Mesendoderm (in vitro differentiated cells): ENCODE measurements around the gene ATP1A4.

Experiments used
- DNase-seq: peaks from one replicate; pipeline ENCODE4 v3.0.0; 2013
- H2AK5ac ChIP-seq: 2 replicates; pipeline ENCODE4 v1.6.1; 2013; ENCODE audit warnings: low read length, inconsistent platforms
- H2BK120ac ChIP-seq: 2 replicates; pipeline ENCODE4 v1.6.1; 2013; ENCODE audit warnings: low read depth, mild to moderate bottlenecking, low read length, moderate library complexity, mixed read lengths
- H2BK15ac ChIP-seq: replicated peaks from 2 replicates; pipeline ENCODE4 v1.6.1; 2013; ENCODE audit warnings: low read depth, mild to moderate bottlenecking, moderate library complexity
- H2BK5ac ChIP-seq: 2 replicates; pipeline ENCODE4 v1.6.1; 2013; ENCODE audit warnings: low read length, inconsistent platforms
- H3K18ac ChIP-seq: 2 replicates; pipeline ENCODE4 v1.6.1; 2013; ENCODE audit warnings: mild to moderate bottlenecking, low read length, mixed read lengths
- H3K23ac ChIP-seq: one replicate; pipeline ENCODE4 v1.6.1; 2013; ENCODE audit warnings: low read length
- H3K27ac ChIP-seq: 2 replicates; pipeline ENCODE4 v1.5.1; 2013; ENCODE audit warnings: low read depth, mild to moderate bottlenecking, inconsistent platforms, low read length, moderate library complexity
- H3K27me3 ChIP-seq: 2 replicates; pipeline ENCODE4 v1.6.1; 2013; ENCODE audit warnings: low read length, control low read depth, mild to moderate bottlenecking, inconsistent platforms; ENCODE audit not compliant: insufficient read depth, poor library complexity
- H3K36me3 ChIP-seq: 2 replicates; pipeline ENCODE4 v1.6.1; 2013; ENCODE audit warnings: low read length, inconsistent platforms; ENCODE audit not compliant: control insufficient read depth, insufficient read depth
- H3K4ac ChIP-seq: one replicate; pipeline ENCODE4 v1.6.1; 2013; ENCODE audit warnings: low read depth, mild to moderate bottlenecking, low read length, moderate library complexity
- H3K4me1 ChIP-seq: 2 replicates; pipeline ENCODE4 v1.6.1; 2013; ENCODE audit warnings: low read depth, low read length, inconsistent platforms; ENCODE audit not compliant: control insufficient read depth
- H3K4me2 ChIP-seq: 2 replicates; pipeline ENCODE4 v1.6.1; 2013; ENCODE audit warnings: low read length
- H3K4me3 ChIP-seq: 2 replicates; pipeline ENCODE4 v1.5.1; 2013; ENCODE audit warnings: mild to moderate bottlenecking, low read length
- H3K56ac ChIP-seq: one replicate; pipeline ENCODE4 v1.6.1; 2013; ENCODE audit warnings: low read length
- H3K79me1 ChIP-seq: 2 replicates; pipeline ENCODE4 v1.6.1; 2013; ENCODE audit warnings: low read length, inconsistent platforms
- H3K79me2 ChIP-seq: 2 replicates; pipeline ENCODE4 v1.6.1; 2013; ENCODE audit warnings: mild to moderate bottlenecking, low read length; ENCODE audit not compliant: control insufficient read depth, insufficient read depth
- H3K9ac ChIP-seq: 2 replicates; pipeline ENCODE4 v1.6.1; 2013; ENCODE audit warnings: low read length, inconsistent platforms
- H4K5ac ChIP-seq: one replicate; pipeline ENCODE4 v1.6.1; 2013; ENCODE audit warnings: low read length
- H4K8ac ChIP-seq: one replicate; pipeline ENCODE4 v1.6.1; 2013; ENCODE audit warnings: low read depth, mild to moderate bottlenecking, control low read depth, low read length, moderate library complexity
- WGBS: extraction: QIAGEN DNeasy Blood & Tissue Kit; methylation state at CpG from one replicate; pipeline ENCODE4 v1.1.7; 2013; ENCODE audit warnings: low lambda C conversion rate, missing lambda C conversion rate; ENCODE audit not compliant: insufficient coverage; ENCODE audit errors: extremely low coverage; 5-methylcytosine and 5-hydroxymethylcytosine counted together

The ATP1A4 gene

GRCh38 chr1:160129558-160129957, 21.8 kb upstream of the ATP1A4 start:
- Histone ChIP-seq H2AK5ac (no peak overlapping the region), H3K36me3 (no peaks in the 10 kb centered on the region), H2BK120ac (no peak overlapping the region), H3K23ac (no peak overlapping the region), H3K4me1 (no peaks in the 10 kb centered on the region), H2BK15ac (no peak overlapping the region), H3K27me3 (no peaks in the 10 kb centered on the region), H3K9ac (no peak overlapping the region), H3K4me3 (no peak overlapping the region), H3K4me2 (no peak overlapping the region), H3K56ac (no peak overlapping the region), H3K79me1 (no peaks in the 10 kb centered on the region), H4K5ac (no peak overlapping the region), H3K18ac (no peak overlapping the region), H2BK5ac (no peak overlapping the region), H3K79me2 (no peaks in the 10 kb centered on the region), H4K8ac (no peak overlapping the region), H3K27ac (no peak overlapping the region), H3K4ac (no peak overlapping the region)
- DNase-seq, result no peak
- no CpG with 5 or more reads among the region's 3 CpGs for WGBS

- H3K27me3 ChIP-seq, result no peaks in the 10 kb centered on the region
- H3K18ac ChIP-seq, result no peak overlapping the region
- no peaks in the 10 kb centered on the region for H3K4me1 ChIP-seq
- no peak overlapping the region for H3K4ac ChIP-seq
- H3K23ac ChIP-seq, result no peak overlapping the region
- no peak overlapping the region for H4K8ac ChIP-seq
- no peak overlapping the region for H3K4me2 ChIP-seq
- H3K79me1 ChIP-seq, result no peaks in the 10 kb centered on the region
- H3K56ac ChIP-seq, result no peak overlapping the region
- no peak overlapping the region for H4K5ac ChIP-seq
- H3K4me3 ChIP-seq, result no peak overlapping the region
- WGBS, result no CpG with 5 or more reads among the region's 11 CpGs
- H3K36me3 ChIP-seq, result no peaks in the 10 kb centered on the region
- no peaks in the 10 kb centered on the region for H3K79me2 ChIP-seq
- no peak overlapping the region for H2BK5ac ChIP-seq
- no peak for DNase-seq
- no peak overlapping the region for H2AK5ac ChIP-seq
- no peak overlapping the region for H3K9ac ChIP-seq
- no peak overlapping the region for H2BK15ac ChIP-seq
- no peak overlapping the region for H2BK120ac ChIP-seq
- no peak overlapping the region for H3K27ac ChIP-seq
Measured at GRCh38 chr1:160129966-160130365, 21.4 kb upstream of the ATP1A4 start.

- Histone ChIP-seq H4K8ac (no peak overlapping the region), H3K4me1 (no peaks in the 10 kb centered on the region), H3K79me2 (no peaks in the 10 kb centered on the region), H3K56ac (no peak overlapping the region), H4K5ac (no peak overlapping the region), H2AK5ac (no peak overlapping the region), H3K4ac (no peak overlapping the region), H3K23ac (no peak overlapping the region), H3K79me1 (no peaks in the 10 kb centered on the region), H3K18ac (no peak overlapping the region), H2BK5ac (no peak overlapping the region), H2BK15ac (no peak overlapping the region), H3K27me3 (no peaks in the 10 kb centered on the region), H3K4me2 (no peak overlapping the region), H3K9ac (no peak overlapping the region), H3K4me3 (no peak overlapping the region), H3K36me3 (no peaks in the 10 kb centered on the region), H2BK120ac (no peak overlapping the region), H3K27ac (no peak overlapping the region)
- DNase-seq, result no peak
- no CpG with 5 or more reads among the region's 5 CpGs for WGBS
Measured at GRCh38 chr1:160130486-160130885, 20.9 kb upstream of the ATP1A4 start.

GRCh38 chr1:160130939-160131338, 20.5 kb upstream of the ATP1A4 start:
- H3K36me3 ChIP-seq, result no peaks in the 10 kb centered on the region
- H3K79me1 ChIP-seq, result no peaks in the 10 kb centered on the region
- no peaks in the 10 kb centered on the region for H3K79me2 ChIP-seq
- no peak overlapping the region for H2BK15ac ChIP-seq
- no peaks in the 10 kb centered on the region for H3K4me1 ChIP-seq
- no peak overlapping the region for H3K56ac ChIP-seq
- H3K27ac ChIP-seq, result no peak overlapping the region
- WGBS, result no CpG with 5 or more reads among the region's 1 CpG
- no peak overlapping the region for H2BK120ac ChIP-seq
- H2BK5ac ChIP-seq, result no peak overlapping the region
- H3K23ac ChIP-seq, result no peak overlapping the region
- no peak overlapping the region for H3K18ac ChIP-seq
- H3K4me3 ChIP-seq, result no peak overlapping the region
- H2AK5ac ChIP-seq, result no peak overlapping the region
- H3K27me3 ChIP-seq, result no peaks in the 10 kb centered on the region
- H4K5ac ChIP-seq, result no peak overlapping the region
- H3K4me2 ChIP-seq, result no peak overlapping the region
- H3K4ac ChIP-seq, result no peak overlapping the region
- no peak overlapping the region for H3K9ac ChIP-seq
- no peak overlapping the region for H4K8ac ChIP-seq
- no peak for DNase-seq

- H3K23ac ChIP-seq, result no peak overlapping the region
- H3K4me2 ChIP-seq, result no peak overlapping the region
- WGBS, result no CpG with 5 or more reads among the region's 8 CpGs
- H2BK15ac ChIP-seq, result no peak overlapping the region
- no peak overlapping the region for H3K4me3 ChIP-seq
- no peak overlapping the region for H4K8ac ChIP-seq
- no peaks in the 10 kb centered on the region for H3K4me1 ChIP-seq
- no peak overlapping the region for H2BK120ac ChIP-seq
- no peak overlapping the region for H3K56ac ChIP-seq
- H3K27me3 ChIP-seq, result no peaks in the 10 kb centered on the region
- H2BK5ac ChIP-seq, result no peak overlapping the region
- no peak overlapping the region for H3K27ac ChIP-seq
- H3K36me3 ChIP-seq, result no peaks in the 10 kb centered on the region
- H3K9ac ChIP-seq, result no peak overlapping the region
- no peak overlapping the region for H3K4ac ChIP-seq
- no peak overlapping the region for H3K18ac ChIP-seq
- no peaks in the 10 kb centered on the region for H3K79me2 ChIP-seq
- H2AK5ac ChIP-seq, result no peak overlapping the region
- DNase-seq, result no peak
- no peak overlapping the region for H4K5ac ChIP-seq
- no peaks in the 10 kb centered on the region for H3K79me1 ChIP-seq
Measured at GRCh38 chr1:160131803-160132565, 19.4 kb upstream of the ATP1A4 start.
